Activated CD4-positive, CD25-positive, alpha-beta regulatory T cell treated with anti-CD3 and anti-CD28 coated beads, Interleukin-2, amount 50 U/mL, for 16 hours (primary cell): Measurements from ENCODE around the gene MUC20.

ENCODE experiments used
- DNase-seq: peaks from one replicate; pipeline ENCODE4 v3.0.0-alpha.2; 2020; ENCODE audit warnings: low read depth, low spot score

Gene MUC20

DNA sequence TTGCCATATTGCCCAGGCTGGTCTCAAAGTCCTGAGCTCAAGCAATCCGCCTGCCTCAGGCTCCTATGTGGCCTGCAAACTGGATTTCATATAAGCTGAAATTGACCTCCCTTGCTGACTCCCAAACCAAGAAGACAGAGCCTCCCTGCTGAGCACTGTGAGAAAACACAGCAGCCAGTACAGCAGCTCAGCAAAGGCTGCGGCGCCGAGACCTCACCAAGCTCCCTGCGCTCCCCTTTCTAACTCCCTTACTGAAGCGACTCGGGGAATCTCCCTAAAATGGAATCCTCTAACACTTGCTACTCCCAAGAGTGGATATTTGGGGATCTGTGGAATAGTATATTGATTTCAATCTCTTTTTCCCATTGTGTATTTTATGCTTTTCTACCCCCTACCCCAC is 34.6 kb downstream of the MUC20 start:
- DNase-seq = no peak

DNA sequence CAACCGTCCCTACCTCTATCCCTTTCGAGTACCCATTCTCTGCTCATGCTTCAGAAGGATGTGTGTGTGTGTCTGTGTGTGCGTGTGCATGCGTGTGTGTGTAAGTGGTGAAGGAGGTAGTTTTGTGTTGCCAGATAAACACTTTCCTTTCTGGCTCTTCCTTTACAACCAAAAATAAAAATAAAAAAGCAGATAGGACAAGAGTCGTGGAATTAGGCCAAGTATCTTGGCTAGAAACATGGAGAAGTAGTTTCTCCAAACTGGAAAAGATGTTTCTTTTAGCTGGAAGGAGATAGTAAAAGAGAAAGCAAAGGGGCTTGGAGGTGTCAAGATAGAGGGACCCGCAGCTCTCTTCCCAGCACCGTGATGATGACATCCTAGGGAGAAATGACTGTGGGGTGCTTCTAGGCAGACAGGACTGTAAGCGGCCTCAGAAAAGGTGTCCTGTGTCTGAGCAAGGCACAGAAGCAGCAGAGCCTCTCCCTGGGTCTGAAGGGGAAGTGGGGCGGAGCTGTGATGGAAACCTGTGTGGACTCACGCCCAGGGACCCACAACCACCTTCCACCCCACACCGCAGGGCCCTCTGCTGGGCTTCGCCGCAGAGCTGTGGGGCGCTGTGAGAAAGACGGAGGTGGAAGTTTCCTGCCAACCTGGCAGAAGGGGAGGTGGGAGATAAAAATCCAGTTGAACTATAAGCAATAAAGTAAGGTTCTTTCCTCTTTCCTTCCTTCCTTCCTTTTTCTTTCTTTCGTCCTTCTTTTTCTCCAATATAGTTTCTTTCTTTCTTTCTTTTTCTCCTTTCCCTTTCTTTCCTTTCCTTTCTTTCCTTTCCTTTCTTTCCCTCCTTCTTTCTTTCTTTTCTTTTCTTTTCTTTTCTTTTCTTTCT is 35.3 kb downstream of the MUC20 start:
- no peak for DNase-seq

- no peak for DNase-seq
Measured at GRCh38 chr3:195757438-195757770, 36.6 kb downstream of the MUC20 start.

DNA sequence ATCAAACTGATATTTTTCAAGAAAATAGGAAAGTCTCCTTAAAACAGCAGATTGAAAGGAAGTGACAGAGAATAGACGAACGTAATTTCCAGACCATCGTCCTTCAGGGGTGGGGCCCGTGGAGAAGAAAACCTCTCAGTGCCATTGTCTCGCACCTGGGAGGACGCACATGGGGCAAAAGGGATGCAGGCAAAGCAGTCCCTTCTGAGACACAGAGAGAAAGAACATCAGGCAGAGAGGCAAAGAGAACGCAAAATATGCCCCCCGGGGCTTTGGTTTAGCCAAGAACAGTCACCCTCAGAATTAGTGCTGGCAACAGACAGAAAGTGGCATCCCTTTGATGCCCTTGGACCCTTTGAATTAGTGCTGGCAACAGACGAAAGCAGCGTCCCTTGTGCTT is 37.0 kb downstream of the MUC20 start:
- DNase-seq = no peak

GRCh38 chr3:195758721-195759353 is 38.1 kb downstream of the MUC20 start:
- DNase-seq = no peak

DNA sequence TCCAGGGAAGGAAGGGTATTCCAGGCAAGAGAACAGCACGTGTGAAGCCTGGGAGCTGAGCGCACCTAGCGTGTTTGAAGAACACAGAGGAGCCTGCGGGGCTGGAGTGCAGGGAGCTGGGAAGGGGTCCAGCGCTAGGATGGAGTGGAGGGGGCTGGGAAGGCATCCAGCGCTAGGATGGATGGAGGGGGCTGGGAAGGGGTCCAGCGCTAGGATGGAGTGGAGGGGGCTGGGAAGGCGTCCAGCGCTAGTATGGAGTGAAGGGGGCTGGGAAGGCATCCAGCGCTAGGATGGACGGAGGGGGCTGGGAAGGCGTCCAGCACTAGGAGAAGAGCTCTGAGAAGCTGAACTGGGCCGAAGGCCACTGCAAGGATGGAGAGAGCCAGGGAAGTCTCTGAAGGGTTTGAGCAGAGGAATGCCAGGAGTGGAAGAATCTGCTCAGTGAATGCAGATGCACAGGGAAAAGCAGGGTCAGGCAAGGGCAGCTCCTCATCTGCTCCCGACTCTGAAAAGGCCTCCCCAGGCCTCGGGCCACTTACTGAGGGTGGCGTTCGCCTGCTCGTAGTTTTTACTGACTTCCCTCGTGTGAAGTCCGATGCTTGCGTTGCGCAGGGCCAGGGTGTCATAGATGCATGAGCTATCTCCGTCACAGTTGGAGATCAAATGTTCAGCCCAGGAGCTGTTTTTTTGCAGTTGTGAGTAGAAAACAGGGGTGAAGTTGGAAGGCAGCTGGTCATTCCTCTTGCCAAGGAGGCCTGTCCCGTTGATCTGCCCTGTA is 39.8 kb downstream of the MUC20 start:
- no peak for DNase-seq

DNA sequence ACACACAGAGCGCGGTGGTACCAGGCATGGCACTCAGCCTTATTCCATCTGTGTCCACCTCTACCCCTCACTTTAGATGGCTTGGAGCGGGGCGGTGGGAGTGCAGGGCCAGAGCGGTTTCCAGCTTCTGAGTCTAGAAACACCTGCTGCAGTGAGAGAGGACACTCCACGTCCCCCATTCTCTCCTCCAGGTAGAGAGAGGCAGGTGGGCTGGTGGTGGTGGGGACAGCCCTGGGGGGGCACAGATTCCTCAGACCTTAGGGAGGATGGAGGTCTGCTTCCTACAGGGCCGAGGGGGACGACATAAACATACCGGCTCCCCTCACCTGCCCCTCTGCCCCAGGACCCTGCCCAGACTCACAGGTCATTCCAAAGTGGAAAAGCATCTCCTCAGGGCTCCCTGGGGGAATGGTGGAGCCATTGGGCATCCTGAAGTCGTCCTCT is 40.4 kb downstream of the MUC20 start:
- no peak for DNase-seq

DNA sequence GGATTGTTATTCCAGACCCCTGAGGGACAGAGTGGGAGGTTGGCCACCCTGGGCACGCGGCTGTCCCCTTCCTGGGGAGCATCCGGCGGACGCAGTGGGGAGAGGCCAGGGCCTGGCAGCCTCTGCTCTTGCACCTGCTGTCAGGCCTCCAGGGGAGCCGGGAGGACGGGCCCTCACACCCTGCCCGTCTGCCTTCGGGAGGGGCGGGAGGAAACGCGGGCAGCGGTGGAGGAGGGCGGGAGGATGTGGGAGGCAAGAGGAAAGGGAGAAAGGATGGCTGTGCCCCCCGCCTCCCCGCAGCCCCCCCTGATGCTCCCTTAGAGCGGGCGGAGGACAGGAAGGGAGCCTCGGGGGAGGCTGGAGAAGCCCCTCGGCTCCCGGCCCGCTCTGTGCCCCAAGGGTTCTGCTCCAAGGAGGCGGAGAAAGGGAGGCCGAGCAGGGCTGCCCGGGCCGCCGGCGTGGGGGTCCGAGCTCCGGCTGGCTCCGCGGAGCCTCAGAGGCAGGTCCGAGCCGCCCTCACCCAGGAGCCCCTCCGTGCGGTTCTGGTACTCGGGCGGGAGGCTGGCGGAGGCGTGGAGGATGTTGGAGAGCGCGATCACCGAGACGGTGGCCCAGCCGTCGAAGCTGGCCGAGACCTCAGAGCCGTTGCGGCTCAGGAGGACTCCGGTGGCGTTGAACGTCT is 40.9 kb downstream of the MUC20 start:
- DNase-seq = no peak

DNA sequence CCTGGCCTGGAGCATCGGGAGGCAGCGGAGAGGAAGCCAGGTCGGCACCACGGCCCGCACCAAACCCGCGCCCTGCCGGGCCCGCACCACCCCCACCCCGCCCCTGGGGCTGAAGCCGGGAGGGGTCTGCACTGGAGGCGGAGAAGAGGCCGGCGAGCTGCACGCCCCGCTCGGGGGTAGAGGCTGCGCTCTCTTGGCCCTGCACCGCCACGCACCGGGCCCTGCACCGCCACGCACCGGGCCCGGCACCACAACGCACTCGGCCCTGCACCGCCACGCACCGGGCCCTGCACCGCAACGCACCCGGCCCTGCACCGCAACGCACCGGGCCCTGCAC is 41.4 kb downstream of the MUC20 start:
- no peak for DNase-seq

- DNase-seq = no peak
Measured at GRCh38 chr3:195762611-195763010, 41.8 kb downstream of the MUC20 start.

- DNase-seq = no peak
Measured at GRCh38 chr3:195763076-195763830, 42.5 kb downstream of the MUC20 start.

DNA sequence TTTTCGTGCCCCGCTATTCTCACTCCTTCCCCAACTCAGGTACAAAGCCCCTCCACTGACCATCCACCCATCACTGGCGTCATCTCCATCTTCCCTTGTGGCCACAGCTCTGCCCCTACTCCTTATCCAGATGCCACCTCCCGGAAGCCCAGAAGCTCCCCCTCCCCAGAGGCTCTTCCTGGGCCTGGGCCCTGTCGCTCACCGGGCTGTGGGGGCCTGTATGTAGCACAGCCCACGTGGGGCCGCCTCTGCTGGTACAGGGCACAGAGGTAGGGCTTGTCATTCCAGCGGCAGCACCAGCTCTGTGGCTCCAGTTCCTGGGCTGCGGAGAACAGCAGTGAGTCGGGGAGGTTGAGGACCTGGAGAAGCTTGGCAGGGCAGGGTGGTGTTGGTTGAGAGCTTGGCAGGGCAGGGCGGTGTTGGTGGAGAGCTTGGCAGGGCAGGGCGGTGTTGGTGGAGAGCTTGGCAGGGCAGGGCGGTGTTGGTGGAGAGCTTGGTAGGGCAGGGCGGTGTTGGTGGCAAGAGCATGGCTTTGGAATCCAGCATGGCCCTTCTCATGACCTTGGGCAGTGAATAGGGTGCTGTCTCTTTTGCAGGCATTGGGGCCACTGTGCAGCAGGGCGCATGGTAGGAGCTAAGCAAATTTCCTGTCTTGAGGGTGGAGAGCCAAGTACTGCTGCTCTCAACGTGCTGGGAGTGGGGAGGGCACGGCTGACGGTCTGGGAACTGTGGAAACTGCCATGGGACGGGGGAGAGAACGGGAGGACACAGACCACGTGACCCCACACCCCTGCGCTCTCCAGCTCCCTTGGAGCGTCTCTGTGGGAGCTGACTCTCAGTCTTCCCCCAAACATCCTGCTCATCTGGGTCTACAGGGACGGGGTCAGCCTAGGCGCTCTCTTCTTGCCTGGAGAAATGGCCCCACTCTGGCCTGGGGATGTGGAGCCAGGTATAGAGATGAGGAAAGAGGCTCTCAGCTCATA is 43.4 kb downstream of the MUC20 start:
- DNase-seq = no peak

- DNase-seq = no peak
Measured at GRCh38 chr3:195764961-195765706, 44.4 kb downstream of the MUC20 start.

GRCh38 chr3:195766671-195767070 is 45.9 kb downstream of the MUC20 start:
- no peak for DNase-seq

- no peak for DNase-seq
Measured at GRCh38 chr3:195767792-195768191, 47.0 kb downstream of the MUC20 start.

DNA sequence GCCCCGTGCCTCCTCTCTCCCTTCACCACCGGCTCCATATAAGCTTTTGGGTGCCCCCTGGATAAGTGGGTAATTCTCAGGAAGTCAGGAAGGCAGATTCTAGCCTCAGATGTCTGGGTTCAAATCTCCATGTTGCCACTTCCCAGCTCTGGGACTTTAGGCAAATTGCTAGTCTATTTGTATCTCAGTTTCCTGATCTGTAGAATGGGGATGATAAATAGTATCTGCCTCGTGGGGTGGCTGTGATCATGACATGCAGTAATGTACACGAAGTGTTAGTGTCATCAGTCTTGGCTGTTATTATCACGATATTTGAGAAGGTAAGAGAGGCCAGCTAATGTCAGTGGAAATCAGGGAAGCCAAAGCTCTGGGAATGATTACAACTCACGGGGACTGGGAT is 47.6 kb downstream of the MUC20 start:
- DNase-seq = no peak

GRCh38 chr3:195768831-195769303 is 48.1 kb downstream of the MUC20 start:
- DNase-seq = no peak

DNA sequence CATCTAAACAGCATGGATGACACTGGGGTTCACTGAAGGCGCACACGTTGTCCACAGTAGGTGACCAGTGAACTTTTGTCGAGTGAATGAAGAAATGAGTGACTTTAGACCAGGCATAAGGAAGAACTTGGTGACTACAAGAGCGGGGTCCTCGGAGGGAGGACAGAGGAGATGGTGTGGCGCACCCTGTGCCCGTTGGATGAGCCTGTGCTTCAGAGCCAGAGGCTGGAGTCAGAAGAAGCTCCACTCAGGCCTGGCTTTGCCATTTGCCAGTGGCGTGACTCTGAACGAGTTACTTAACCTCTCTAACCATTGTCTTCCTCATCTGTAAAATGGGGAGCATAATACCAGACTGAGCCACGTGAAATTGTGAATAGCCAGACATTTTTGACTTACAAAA is 48.8 kb downstream of the MUC20 start:
- DNase-seq = no peak
